K562 (cell line): ENCODE data around the gene TRPC4AP. TPM values are rescaled to one million over a fixed set of nuclear protein-coding genes. Genes with fewer than 3 reads are reported as not detected.
A peak's percentile ranks its signal among the peaks of the same experiment; 100 is the strongest.

Experiments
- ARID1B ChIP-seq: fragments of 450-650 bp; IDR thresholded peaks from 2 replicates; pipeline ENCODE4 v1.6.1; 2016; ENCODE audit warnings: antibody characterized with exemption, mild to moderate bottlenecking, inconsistent platforms
- DDX20 ChIP-seq: fragments of 450-650 bp; IDR thresholded peaks from 2 replicates; pipeline ENCODE4 v1.6.1; 2016; ENCODE audit warnings: missing genetic modification characterization, low read depth, mild to moderate bottlenecking, missing compliant biosample characterization, moderate library complexity
- ELF1 ChIP-seq: fragments of 200-800 bp; sonication (Bioruptor generic); IDR thresholded peaks from 2 replicates; pipeline ENCODE4 v1.6.1; 2016; ENCODE audit warnings: missing genetic modification characterization, missing compliant biosample characterization
- ELF2 ChIP-seq: fragments of 250-450 bp; sonication (Bioruptor Pico); IDR thresholded peaks from 2 replicates; pipeline ENCODE4 v1.5.0; 2021; ENCODE audit warnings: mild to moderate bottlenecking
- ETS1 ChIP-seq: conservative IDR thresholded peaks from 2 replicates; pipeline ENCODE4 v1.6.1; 2011; ENCODE audit warnings: low read depth, mild to moderate bottlenecking, low read length; ENCODE audit not compliant: control insufficient read depth
- KAT8 ChIP-seq: fragments of 450-650 bp; IDR thresholded peaks from 2 replicates; pipeline ENCODE4 v1.6.1; 2016; ENCODE audit warnings: low read depth, mild to moderate bottlenecking
- LEF1 ChIP-seq: fragments of 450-650 bp; IDR thresholded peaks from 2 replicates; pipeline ENCODE4 v1.6.1; 2016; ENCODE audit warnings: mild to moderate bottlenecking
- MEIS2 ChIP-seq: fragments of 450-650 bp; IDR thresholded peaks from 2 replicates; pipeline ENCODE4 v1.6.1; 2014; ENCODE audit warnings: mild to moderate bottlenecking; ENCODE audit not compliant: partially characterized antibody
- MXI1 ChIP-seq: IDR thresholded peaks from 2 replicates; pipeline ENCODE4 v1.6.1; 2011; ENCODE audit warnings: low read depth, mild to moderate bottlenecking, improper control_type of control experiment, low read length
- MYC ChIP-seq, 2 experiments: fragments of 250-450 bp in 1 of 2; sonication (Bioruptor Pico) in 1 of 2; IDR thresholded peaks; 2 replicates each; pipeline versions ENCODE4 v1.5.1 to v1.6.1; 2012 to 2021; ENCODE audit warnings: low read depth in 2 of 2, borderline replicate concordance in 1 of 2, improper control_type of control experiment in 1 of 2, low read length in 1 of 2, mild to moderate bottlenecking in 1 of 2, moderate library complexity in 1 of 2
- NCOR1 ChIP-seq: fragments of 450-650 bp; IDR thresholded peaks from 2 replicates; pipeline ENCODE4 v1.6.1; 2016; ENCODE audit warnings: mild to moderate bottlenecking, moderate library complexity
- NR1H2 ChIP-seq: sonication (generic); formaldehyde crosslinking; IDR thresholded peaks from 2 replicates; pipeline ENCODE4 v1.4.0; 2020; ENCODE audit warnings: mild to moderate bottlenecking, missing genetic modification reagents
- PHF8 ChIP-seq: fragments of 200-600 bp; sonication (generic); IDR thresholded peaks from 2 replicates; pipeline ENCODE4 v1.6.1; 2012; ENCODE audit warnings: mixed run types, mild to moderate bottlenecking, inconsistent platforms, low read length, moderate library complexity, borderline replicate concordance
- PPARD ChIP-seq: fragments of 250-450 bp; sonication (Bioruptor Pico); IDR thresholded peaks from 2 replicates; pipeline ENCODE4 v1.8.0; 2022; ENCODE audit warnings: inconsistent platforms, mild to moderate bottlenecking, moderate library complexity
- PTBP1 ChIP-seq: fragments of 200-400 bp; formaldehyde crosslinking; IDR thresholded peaks from 2 replicates; pipeline ENCODE4 v1.6.1; 2017; ENCODE audit warnings: low read depth, low read length
- SMC3 ChIP-seq: conservative IDR thresholded peaks from 2 replicates; pipeline ENCODE4 v1.6.1; 2011; ENCODE audit warnings: low read depth, low read length, improper control_type of control experiment; ENCODE audit not compliant: insufficient read depth
- ZNF408 ChIP-seq: fragments of 250-450 bp; sonication (Bioruptor Pico); IDR thresholded peaks from 2 replicates; pipeline ENCODE4 v1.4.0; 2020; ENCODE audit warnings: low read depth, mild to moderate bottlenecking, moderate library complexity
- ZNF511 ChIP-seq: sonication (generic); formaldehyde crosslinking; IDR thresholded peaks from 2 replicates; pipeline ENCODE4 v1.8.0; 2022; ENCODE audit warnings: mild to moderate bottlenecking, missing genetic modification reagents
- ZNF592 ChIP-seq: fragments of 450-650 bp; IDR thresholded peaks from 2 replicates; pipeline ENCODE4 v1.6.1; 2017; ENCODE audit warnings: antibody characterized with exemption, mild to moderate bottlenecking
- polyA plus RNA-seq, 8 experiments: library from polyadenylated mRNA; depleted of rRNA in 4 of 8; stranded (reverse) in 5 of 8; unstranded in 3 of 8; fragments of >200 nt; fragmentation: Nextera tagmentation in 2 of 8; fragmentation: Illumina TruSeq in 1 of 8; extraction: Ambion mirVana in 2 of 8; extraction: Trizol in 1 of 8; gene quantifications; 2 replicates each; pipeline versions ENCODE4 v1.2.1 to v1.2.3, GENCODE V29; 2011 to 2014; ENCODE audit warnings: inconsistent platforms in 1 of 8, missing spikeins in 1 of 8
- total RNA-seq, 7 experiments: library from RNA; depleted of rRNA in 6 of 7; stranded (reverse); fragments of >200 nt in 6 of 7; fragmentation: Illumina TruSeq in 2 of 7; extraction: Trizol in 2 of 7; gene quantifications; 2 replicates each; pipeline versions ENCODE4 v1.2.1 to v1.2.3, GENCODE V29; 2011 to 2021; ENCODE audit warnings: low replicate concordance in 1 of 7
- TF ChIP-seq, protein P1 (sequence below): fragments of 450-650 bp; formaldehyde crosslinking; conservative IDR thresholded peaks from 2 replicates; pipeline ENCODE4 v1.4.0; 2022; ENCODE audit warnings: mild to moderate bottlenecking, missing genetic modification characterization

TRPC4AP gene
- total and polyA plus RNA-seq, 9 of the 15 experiments (the other 6 are each of a cell fraction or from before 2014, with no cell fraction given): 2.3 to 70.3 (median 33.3) TPM

- TF ChIP-seq ZNF592 (no peak; the same call in 1 of the 2 replicates), ZNF408 (CRISPR knock-in tag) (no peak), LEF1 (0 out of 2 replicates have a peak, but pooled peaks have one; percentile 18), PTBP1 (no peak), KAT8 (no peak), PHF8 (peak; percentile 96), SMC3 (peak; percentile 50; the same call in 1 of the 2 replicates), ZNF511 (CRISPR knock-in tag) (peak; percentile 86; the same call in 1 of the 2 replicates), NCOR1 (no peak), ARID1B (no peak; the same call in none of the 2 replicates), PPARD (CRISPR knock-in tag) (no peak), MEIS2 (peak; percentile 56), ETS1 (no peak), NR1H2 (CRISPR knock-in tag) (peak; percentile 68; the same call in 1 of the 2 replicates), DDX20 (tag) (no peak), ELF1 (tag) (no peak), MXI1 (no peak), ELF2 (CRISPR knock-in tag) (no peak), MYC (IDR thresholded peaks at IDR 0.05; ENCODE audit: low read depth, low read length) (peak; percentile 63; the same call in 1 of the 2 replicates), MYC (CRISPR knock-in tag; IDR thresholded peaks at IDR 0.05; ENCODE audit: borderline replicate concordance, low read depth) (peak; percentile 21; the same call in 1 of the 2 replicates)
- TF ChIP-seq, protein P1, sequence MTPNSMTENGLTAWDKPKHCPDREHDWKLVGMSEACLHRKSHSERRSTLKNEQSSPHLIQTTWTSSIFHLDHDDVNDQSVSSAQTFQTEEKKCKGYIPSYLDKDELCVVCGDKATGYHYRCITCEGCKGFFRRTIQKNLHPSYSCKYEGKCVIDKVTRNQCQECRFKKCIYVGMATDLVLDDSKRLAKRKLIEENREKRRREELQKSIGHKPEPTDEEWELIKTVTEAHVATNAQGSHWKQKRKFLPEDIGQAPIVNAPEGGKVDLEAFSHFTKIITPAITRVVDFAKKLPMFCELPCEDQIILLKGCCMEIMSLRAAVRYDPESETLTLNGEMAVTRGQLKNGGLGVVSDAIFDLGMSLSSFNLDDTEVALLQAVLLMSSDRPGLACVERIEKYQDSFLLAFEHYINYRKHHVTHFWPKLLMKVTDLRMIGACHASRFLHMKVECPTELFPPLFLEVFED: 0 out of 2 replicates have a peak, but pooled peaks have one; percentile 14
Observed at GRCh38 chr20:34955231-34956040, 137.2 kb downstream of the TRPC4AP start, which contains the start of the genes GSS and MYH7B (continued).
